CMK (cell line): ENCODE results near the gene EGLN3.

Experiments used
- DNase-seq: peaks from one replicate; pipeline ENCODE4 v3.0.0-alpha.2; 2010; ENCODE audit warnings: low read depth

Gene EGLN3

DNA sequence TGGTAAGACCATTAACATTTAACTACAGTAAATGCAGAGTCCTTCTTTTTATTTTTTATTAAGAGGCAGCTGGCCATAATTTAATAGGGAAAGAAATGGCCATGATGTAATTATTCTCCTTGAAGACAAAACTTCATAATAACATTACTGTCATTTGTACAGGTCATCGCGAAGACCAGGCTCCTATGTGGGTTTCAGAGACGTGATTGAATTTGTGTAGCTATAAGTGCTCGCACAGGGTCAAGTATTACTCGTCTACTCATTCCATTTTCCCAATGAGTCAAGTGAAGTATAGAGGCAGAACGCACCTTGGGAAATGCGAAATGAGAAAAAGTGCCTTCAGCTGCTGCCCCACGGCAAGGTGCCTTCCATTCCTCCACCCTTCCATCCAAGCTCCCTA lies 40.4 kb downstream of the EGLN3 start:
- DNase-seq, result no peak

DNA sequence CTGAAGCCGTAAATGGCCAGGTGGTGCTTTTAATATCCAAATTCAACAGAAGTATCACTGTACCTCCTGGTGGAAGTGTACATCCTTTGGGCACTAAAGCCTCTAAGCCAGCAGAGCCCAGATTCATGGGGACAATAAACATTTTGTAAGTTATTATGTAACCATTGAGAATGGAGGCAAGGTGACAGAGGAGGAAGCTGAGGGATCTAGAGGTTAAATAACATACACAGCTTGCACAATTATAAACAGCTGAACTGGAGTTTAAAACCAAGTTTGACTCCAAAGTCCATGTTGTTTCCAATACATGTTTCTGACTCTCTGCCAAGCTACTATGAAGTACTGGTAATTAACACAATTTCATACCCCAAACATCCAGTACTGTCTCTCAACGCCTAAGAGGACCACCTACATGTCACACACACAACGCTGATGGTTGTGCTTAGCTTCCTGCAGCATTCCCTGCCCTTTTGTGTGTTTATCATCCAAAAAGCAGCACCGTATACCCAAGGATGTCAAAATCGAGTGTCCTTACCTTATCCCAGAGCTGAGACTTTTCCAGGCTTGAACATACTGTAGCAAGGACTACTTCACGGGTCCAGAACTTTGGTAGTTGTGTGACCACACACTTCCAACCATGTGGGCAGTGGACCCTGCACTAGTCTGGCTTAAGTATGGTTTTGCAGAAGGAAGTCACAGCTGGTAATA lies 41.3 kb downstream of the EGLN3 start:
- DNase-seq, result no peak

GRCh38 chr14:33908540-33909223 lies 42.2 kb downstream of the EGLN3 start:
- DNase-seq, result no peak

- no peak for DNase-seq
Observed at GRCh38 chr14:33906968-33907367, 43.9 kb downstream of the EGLN3 start.

DNA sequence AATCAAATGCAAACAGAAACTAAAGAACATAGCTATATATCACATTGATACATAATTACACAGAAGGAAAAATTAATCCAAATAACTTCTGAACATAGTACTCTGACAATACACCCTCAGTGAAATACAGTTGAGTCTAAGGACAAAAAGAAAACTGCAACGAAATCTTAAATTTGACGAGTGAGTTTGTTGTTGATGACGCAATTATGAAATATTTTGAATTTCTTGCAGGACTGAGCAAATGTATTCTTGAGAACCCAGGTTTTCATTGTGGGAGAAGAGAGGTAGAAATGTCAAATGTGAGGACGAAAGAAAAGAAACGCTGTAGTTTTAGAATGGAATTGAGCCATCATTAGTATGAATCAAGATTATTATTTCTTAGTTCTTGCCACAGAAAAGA lies 46.3 kb downstream of the EGLN3 start:
- no peak for DNase-seq

DNA sequence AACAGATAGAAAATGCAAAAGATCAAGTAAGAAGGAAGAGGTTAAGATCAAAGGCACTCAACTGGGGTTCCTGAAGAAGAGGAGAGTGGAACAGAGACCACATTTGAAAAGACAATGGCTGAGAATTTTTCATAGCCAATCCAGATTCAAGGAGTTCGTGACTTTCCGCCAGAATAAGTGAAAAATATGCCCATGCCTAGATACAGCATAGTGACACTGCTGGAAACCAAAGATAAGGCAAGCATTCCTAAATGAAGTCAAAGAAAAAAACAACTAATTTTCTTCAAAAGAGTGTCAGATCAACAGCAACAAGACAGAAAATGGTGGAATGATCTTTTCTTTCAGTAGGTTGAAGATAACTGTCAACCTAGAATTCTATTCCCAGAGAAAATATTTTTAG lies 47.5 kb downstream of the EGLN3 start:
- no peak for DNase-seq

GRCh38 chr14:33902363-33902762 lies 48.5 kb downstream of the EGLN3 start:
- DNase-seq, result no peak

GRCh38 chr14:33901426-33902155 lies 49.3 kb downstream of the EGLN3 start:
- DNase-seq, result no peak

GRCh38 chr14:33900706-33901105 lies 50.2 kb downstream of the EGLN3 start:
- no peak for DNase-seq

GRCh38 chr14:33899723-33900341 lies 51.0 kb downstream of the EGLN3 start:
- no peak for DNase-seq

DNA sequence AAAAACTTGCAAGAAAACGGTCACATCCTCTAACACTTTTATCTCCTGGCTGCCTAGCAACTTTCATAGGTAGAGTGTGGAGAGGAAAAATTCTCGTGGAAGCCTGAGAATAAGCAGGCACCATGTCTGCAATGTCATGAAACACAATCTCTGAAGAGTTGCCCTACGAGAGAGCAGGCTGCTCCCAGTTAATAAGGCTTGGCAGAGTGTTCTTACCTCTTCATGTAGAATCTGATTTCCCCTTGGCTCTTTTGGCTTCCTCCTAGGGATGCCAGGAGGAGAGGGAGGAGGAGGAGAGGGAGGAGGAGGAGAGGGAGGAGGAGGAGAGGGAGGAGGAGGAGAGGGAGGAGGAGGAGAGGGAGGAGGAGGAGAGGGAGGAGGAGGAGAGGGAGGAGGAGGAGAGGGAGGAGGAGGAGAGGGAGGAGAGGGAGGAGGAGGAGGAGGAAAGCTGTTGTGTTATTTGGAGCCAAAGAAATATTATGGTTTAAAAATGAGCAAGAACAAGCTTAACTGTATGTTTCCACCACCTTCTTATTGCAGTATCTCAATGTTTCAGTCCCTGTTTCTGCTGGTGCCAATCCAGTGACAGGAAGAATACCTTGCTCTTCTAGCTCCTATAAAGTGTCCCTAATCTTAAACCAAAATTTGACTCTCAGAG lies 52.9 kb downstream of the EGLN3 start:
- DNase-seq, result no peak

- no peak for DNase-seq
Observed at GRCh38 chr14:33897382-33897781, 53.5 kb downstream of the EGLN3 start.

DNA sequence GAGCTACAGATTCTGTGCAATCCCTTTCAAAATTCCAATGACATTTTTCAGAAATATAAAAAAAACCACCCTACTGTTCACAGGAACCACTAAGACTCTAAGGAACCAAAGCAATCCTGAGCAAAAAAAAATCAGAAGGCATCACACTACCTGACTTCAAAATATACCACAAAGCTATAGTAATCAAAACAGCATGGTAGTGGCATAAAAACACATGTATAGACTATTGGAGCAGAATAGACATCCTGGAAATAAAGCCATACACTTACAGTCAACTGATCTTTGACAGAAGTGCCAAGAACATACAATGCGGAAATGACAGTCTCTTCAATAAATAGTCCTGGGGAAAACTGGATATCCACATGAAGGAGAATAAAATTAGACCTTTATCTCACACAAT lies 56.5 kb downstream of the EGLN3 start:
- DNase-seq, result no peak

- DNase-seq, result no peak
Observed at GRCh38 chr14:33891700-33892099, 59.2 kb downstream of the EGLN3 start.

- DNase-seq, result no peak
Observed at GRCh38 chr14:33884916-33885315, 66.0 kb downstream of the EGLN3 start.

GRCh38 chr14:33880330-33880729 lies 70.5 kb downstream of the EGLN3 start:
- DNase-seq, result no peak

- DNase-seq, result no peak
Observed at GRCh38 chr14:33879684-33880286, 71.1 kb downstream of the EGLN3 start.

GRCh38 chr14:33876274-33876673 lies 74.6 kb downstream of the EGLN3 start:
- DNase-seq, result no peak
